DND-41 (cell line): ENCODE data around the gene ATXN7L1.

Experiments
- ATAC-seq: fragments of 200-7000 bp; cut with Tn5 transposase; 3 replicates; pipeline ENCODE4 v1.9.1; 2021; ENCODE audit warnings: low read depth; ENCODE audit not compliant: insufficient read depth
- DNase-seq: peaks from one replicate; pipeline ENCODE4 v3.0.0-alpha.2; 2020
- H2AFZ ChIP-seq: 2 replicates; pipeline ENCODE4 v1.6.0; 2012; ENCODE audit warnings: low read depth, low read length
- H3K27ac ChIP-seq: 2 replicates; pipeline ENCODE4 v1.5.1; 2012; ENCODE audit warnings: low read length, inconsistent platforms
- H3K27me3 ChIP-seq: fragments of 200-600 bp; sonication (generic); 2 replicates; pipeline ENCODE4 v1.6.0; 2012; ENCODE audit warnings: low read length, mild to moderate bottlenecking, inconsistent platforms; ENCODE audit not compliant: insufficient read depth, poor library complexity
- H3K36me3 ChIP-seq: 2 replicates; pipeline ENCODE4 v1.5.1; 2012; ENCODE audit warnings: low read length, inconsistent platforms; ENCODE audit not compliant: insufficient read depth
- H3K4me1 ChIP-seq: 2 replicates; pipeline ENCODE4 v1.5.1; 2012; ENCODE audit warnings: mild to moderate bottlenecking, low read length; ENCODE audit not compliant: insufficient read depth
- H3K4me2 ChIP-seq: 2 replicates; pipeline ENCODE4 v1.6.0; 2012; ENCODE audit warnings: mild to moderate bottlenecking, moderate library complexity, low read length, inconsistent platforms; ENCODE audit not compliant: insufficient read depth
- H3K4me3 ChIP-seq, 2 experiments: fragments of 200-600 bp in 1 of 2; shearing (Covaris generic) in 1 of 2; 2 replicates each; pipeline ENCODE4 v1.5.1; 2012 to 2016; ENCODE audit warnings: inconsistent platforms in 2 of 2, low read length in 2 of 2, mild to moderate bottlenecking in 2 of 2, low read depth in 1 of 2, moderate library complexity in 1 of 2
- H3K79me2 ChIP-seq: 2 replicates; pipeline ENCODE4 v1.6.0; 2012; ENCODE audit warnings: low read length, inconsistent platforms; ENCODE audit not compliant: insufficient read depth
- H3K9ac ChIP-seq: 2 replicates; pipeline ENCODE4 v1.6.0; 2012; ENCODE audit warnings: low read depth, mild to moderate bottlenecking, inconsistent platforms, low read length, moderate library complexity
- H3K9me3 ChIP-seq: 2 replicates; pipeline ENCODE4 v1.5.1; 2012; ENCODE audit warnings: low read length, moderate library complexity, mild to moderate bottlenecking, inconsistent platforms; ENCODE audit not compliant: insufficient read depth, severe bottlenecking
- H4K20me1 ChIP-seq: 2 replicates; pipeline ENCODE4 v1.6.0; 2012; ENCODE audit warnings: low read length; ENCODE audit not compliant: insufficient read depth
- CTCF ChIP-seq: IDR thresholded peaks from 2 replicates; pipeline ENCODE4 v1.5.1; 2012; ENCODE audit warnings: borderline replicate concordance, low read length, moderate library complexity, mild to moderate bottlenecking; ENCODE audit not compliant: poor library complexity, severe bottlenecking; ENCODE audit errors: extremely low read depth
- EZH2 ChIP-seq: IDR thresholded peaks from 3 replicates; pipeline ENCODE4 v1.6.1; 2012; ENCODE audit warnings: borderline replicate concordance, low read depth, mild to moderate bottlenecking, moderate library complexity, low read length, inconsistent platforms; ENCODE audit not compliant: severe bottlenecking

Gene ATXN7L1

DNA sequence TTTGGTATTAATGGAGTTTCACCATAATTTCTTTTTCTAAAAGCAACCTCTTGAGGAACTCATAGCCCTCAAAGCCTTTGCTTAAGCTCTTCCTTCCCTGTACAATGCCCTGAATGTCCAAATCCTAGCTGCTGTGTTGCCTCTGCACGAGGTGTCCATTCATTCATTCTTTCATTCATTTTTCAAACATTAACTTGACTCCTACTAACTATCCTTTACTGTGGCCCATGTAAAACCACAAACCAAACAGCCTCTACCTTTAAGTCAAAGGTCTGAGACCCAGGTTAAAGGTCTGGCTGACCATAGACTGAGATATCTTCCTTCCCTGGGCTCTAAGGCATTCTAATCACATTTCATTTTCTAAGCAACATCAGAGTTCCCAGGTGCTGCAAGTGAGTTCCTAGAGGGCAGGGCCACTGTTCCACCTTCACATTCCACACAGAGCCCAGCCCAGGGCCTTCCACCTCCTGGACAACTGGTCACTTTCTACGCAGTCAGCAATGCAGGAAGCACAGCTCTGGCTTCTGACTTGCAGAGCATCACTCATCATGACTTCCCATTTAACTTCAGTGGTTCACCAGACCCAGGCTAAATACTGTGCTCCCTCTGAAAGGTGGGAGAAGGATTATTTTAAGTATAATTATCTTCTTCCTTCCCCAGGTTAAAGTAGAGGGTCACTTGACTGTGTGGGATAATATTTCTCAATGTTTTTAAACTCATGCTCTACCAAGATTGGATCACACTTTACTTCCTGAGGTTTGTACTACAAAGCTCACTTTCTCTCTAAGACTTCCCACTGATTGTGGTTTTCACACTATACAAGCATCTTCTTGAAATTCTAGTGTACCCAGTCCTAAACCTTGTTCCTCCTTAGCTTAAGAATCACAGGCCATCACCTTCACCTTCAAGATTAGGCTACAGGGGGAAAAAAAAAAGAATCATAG, 19.1 kb downstream of the ATXN7L1 start:
- no peak overlapping the region for H3K27ac ChIP-seq
- H3K4me2 ChIP-seq, result no peak overlapping the region
- H3K9ac ChIP-seq, result no peak overlapping the region
- H3K27me3 ChIP-seq, result no peaks in the 10 kb centered on the region
- TF ChIP-seq CTCF (no peak), EZH2 (no peak)
- ATAC-seq, result peak; percentile 89
- no peak for DNase-seq
- H3K9me3 ChIP-seq, result no peaks in the 10 kb centered on the region
- no peaks in the 10 kb centered on the region for H3K79me2 ChIP-seq
- H2AFZ ChIP-seq, result no peak overlapping the region
- peaks cover 4% of the 10 kb centered on the region; the same call in 1 of the 2 replicates for H4K20me1 ChIP-seq
- H3K4me3 ChIP-seq, result no peak overlapping the region
- no peaks in the 10 kb centered on the region for H3K36me3 ChIP-seq
- H3K4me1 ChIP-seq, result peaks cover 8% of the 10 kb centered on the region

DNA sequence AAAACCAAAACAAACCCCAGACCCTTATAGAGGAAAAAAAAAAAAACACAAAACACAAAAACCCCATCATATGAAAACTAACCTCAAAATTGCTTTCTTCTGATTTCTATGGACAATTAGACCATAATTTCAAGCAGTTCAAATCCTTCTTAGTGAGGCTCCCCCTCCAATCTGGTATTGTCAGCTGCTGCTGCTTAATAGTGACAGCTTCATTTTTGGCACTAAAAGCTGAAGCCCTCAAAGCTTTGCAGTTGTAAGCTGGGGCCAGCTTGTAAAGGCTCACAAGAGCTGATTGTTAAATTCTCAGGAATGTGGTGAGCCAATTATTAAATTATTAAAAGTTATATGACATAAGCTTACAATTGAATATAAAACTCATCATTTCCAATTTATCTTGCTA, 21.9 kb downstream of the ATXN7L1 start:
- H3K4me1 ChIP-seq, result peaks cover 11% of the 10 kb centered on the region
- H3K27ac ChIP-seq, result no peak overlapping the region
- H3K27me3 ChIP-seq, result no peaks in the 10 kb centered on the region
- peaks cover 12% of the 10 kb centered on the region for H4K20me1 ChIP-seq
- ATAC-seq (no peak), DNase-seq (no peak)
- H3K79me2 ChIP-seq, result no peaks in the 10 kb centered on the region
- no peak overlapping the region for H3K9ac ChIP-seq
- H3K36me3 ChIP-seq, result no peaks in the 10 kb centered on the region
- H3K4me2 ChIP-seq, result no peak overlapping the region
- TF ChIP-seq EZH2 (no peak), CTCF (no peak)
- H2AFZ ChIP-seq, result no peak overlapping the region
- no peak overlapping the region for H3K4me3 ChIP-seq
- H3K9me3 ChIP-seq, result no peaks in the 10 kb centered on the region

DNA sequence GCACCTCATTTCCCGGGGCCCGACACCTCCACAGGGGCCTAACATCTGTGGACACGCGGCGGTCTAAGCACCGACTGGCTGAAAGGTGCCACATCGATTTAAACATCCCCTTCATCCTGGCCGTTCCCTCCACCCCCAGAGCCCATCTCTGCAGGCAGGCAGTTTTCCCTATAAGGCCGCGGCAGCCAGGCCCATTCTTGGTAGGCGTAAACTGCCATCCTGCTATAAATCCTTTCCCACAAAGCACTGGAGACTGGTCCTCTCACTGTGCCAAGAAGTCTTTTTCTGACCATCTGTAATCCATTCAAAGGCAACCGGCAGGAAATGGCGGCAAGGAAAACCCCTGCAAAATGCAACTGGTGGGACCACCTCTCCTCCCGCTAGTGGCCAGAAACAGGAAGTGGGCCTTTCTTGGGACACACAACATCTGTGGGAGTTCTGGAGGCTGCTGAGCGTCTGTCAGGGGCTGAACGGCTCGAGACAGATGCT, 22.4 kb downstream of the ATXN7L1 start:
- Histone ChIP-seq H3K4me1 (peaks cover 14% of the 10 kb centered on the region), H3K36me3 (no peaks in the 10 kb centered on the region), H3K9ac (no peak overlapping the region), H3K79me2 (no peaks in the 10 kb centered on the region), H3K9me3 (no peaks in the 10 kb centered on the region), H4K20me1 (peaks cover 14% of the 10 kb centered on the region), H3K4me3 (no peak overlapping the region), H2AFZ (no peak overlapping the region), H3K4me2 (no peak overlapping the region), H3K27me3 (no peaks in the 10 kb centered on the region), H3K27ac (no peak overlapping the region)
- no peak for TF ChIP-seq CTCF
- no peak for TF ChIP-seq EZH2
- DNase-seq (peak; percentile 10), ATAC-seq (no peak)
